Osteocyte (in vitro differentiated cells): ENCODE data around the gene IGLON5. TPM values are rescaled to one million over a fixed set of nuclear protein-coding genes. Genes with fewer than 3 reads are reported as not detected.

Source experiments
- DNase-seq: peaks from one replicate; pipeline ENCODE4 v3.0.0; 2021; ENCODE audit warnings: mixed read lengths; ENCODE audit not compliant: unreplicated experiment; ENCODE audit errors: extremely low spot score
- H3K27ac Mint-ChIP-seq: one replicate; pipeline ENCODE4 v1.8.0; 2021; ENCODE audit warnings: mild to moderate bottlenecking, mixed read lengths; ENCODE audit not compliant: unreplicated experiment
- H3K27me3 Mint-ChIP-seq: one replicate; pipeline ENCODE4 v1.8.0; 2021; ENCODE audit warnings: mixed read lengths; ENCODE audit not compliant: unreplicated experiment
- H3K36me3 Mint-ChIP-seq: one replicate; pipeline ENCODE4 v1.8.0; 2021; ENCODE audit warnings: mixed read lengths; ENCODE audit not compliant: unreplicated experiment
- H3K4me1 Mint-ChIP-seq: one replicate; pipeline ENCODE4 v1.8.0; 2021; ENCODE audit warnings: mixed read lengths; ENCODE audit not compliant: unreplicated experiment
- H3K4me3 Mint-ChIP-seq: one replicate; pipeline ENCODE4 v1.8.0; 2021; ENCODE audit warnings: mild to moderate bottlenecking, moderate library complexity, mixed read lengths; ENCODE audit not compliant: unreplicated experiment
- H3K9me3 Mint-ChIP-seq: one replicate; pipeline ENCODE4 v1.8.0; 2021; ENCODE audit warnings: mixed read lengths; ENCODE audit not compliant: unreplicated experiment
- total RNA-seq: library from RNA; stranded (reverse); gene quantifications from 2 replicates; pipeline ENCODE4 v1.2.1, GENCODE V29; 2021
- TF ChIP-seq, protein P1 (sequence below): fragments of 200-600 bp; sonication (generic); IDR thresholded peaks from 2 replicates; pipeline ENCODE4 v1.5.0; 2021; ENCODE audit warnings: antibody characterized with exemption, mild to moderate bottlenecking, moderate library complexity

The IGLON5 gene
- total RNA-seq, 1 donor from 2014 or later, result not detected

DNA sequence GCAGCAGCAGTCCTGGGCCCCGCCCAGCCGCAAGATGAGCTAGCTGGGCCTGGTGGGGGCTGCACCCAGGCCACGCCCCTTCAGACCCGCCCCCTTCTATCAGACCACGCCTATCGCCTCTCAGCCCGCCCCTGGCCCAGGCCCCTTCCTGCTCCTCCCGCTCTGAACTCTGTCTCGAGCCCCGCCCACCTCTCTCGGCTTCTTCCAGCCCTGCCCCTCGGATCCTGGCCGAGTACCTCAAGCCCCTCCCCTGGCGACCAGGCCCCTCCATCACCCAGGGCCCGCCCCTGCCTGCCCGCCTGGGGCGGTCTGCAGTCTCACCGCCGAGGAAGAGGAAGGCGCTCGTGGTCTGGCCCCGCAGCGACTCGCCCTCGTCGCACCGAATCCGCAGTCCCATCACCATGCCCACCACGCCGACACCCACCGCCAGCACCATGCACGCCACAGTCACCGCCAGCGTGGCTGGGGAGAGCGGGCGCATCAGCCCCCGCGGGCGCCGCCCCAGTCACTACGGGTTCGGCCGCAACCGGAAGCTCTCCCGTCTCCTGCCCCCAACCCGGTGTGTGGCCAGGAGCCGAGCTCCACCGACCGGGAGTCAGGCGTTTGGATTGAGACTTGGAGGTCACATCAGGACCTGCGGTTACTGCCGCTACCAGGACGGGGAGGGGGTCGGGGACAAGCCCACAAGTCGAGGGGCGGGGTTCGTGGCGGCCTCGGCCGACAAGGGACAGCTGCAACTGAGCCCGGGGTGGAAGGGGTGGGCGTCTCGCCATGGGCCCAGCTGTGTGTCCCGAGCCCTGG, 56.3 kb downstream of the IGLON5 start:
- Mint-ChIP-seq H3K9me3 (no peaks in the 10 kb centered on the region), H3K27ac (peak overlapping the region; percentile 97), H3K4me3 (peak overlapping the region; percentile 89), H3K36me3 (no peaks in the 10 kb centered on the region), H3K27me3 (no peaks in the 10 kb centered on the region), H3K4me1 (peaks cover 36% of the 10 kb centered on the region)
- TF ChIP-seq, protein P1, sequence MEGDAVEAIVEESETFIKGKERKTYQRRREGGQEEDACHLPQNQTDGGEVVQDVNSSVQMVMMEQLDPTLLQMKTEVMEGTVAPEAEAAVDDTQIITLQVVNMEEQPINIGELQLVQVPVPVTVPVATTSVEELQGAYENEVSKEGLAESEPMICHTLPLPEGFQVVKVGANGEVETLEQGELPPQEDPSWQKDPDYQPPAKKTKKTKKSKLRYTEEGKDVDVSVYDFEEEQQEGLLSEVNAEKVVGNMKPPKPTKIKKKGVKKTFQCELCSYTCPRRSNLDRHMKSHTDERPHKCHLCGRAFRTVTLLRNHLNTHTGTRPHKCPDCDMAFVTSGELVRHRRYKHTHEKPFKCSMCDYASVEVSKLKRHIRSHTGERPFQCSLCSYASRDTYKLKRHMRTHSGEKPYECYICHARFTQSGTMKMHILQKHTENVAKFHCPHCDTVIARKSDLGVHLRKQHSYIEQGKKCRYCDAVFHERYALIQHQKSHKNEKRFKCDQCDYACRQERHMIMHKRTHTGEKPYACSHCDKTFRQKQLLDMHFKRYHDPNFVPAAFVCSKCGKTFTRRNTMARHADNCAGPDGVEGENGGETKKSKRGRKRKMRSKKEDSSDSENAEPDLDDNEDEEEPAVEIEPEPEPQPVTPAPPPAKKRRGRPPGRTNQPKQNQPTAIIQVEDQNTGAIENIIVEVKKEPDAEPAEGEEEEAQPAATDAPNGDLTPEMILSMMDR, result no peak
- peak; percentile 99 for DNase-seq

DNA sequence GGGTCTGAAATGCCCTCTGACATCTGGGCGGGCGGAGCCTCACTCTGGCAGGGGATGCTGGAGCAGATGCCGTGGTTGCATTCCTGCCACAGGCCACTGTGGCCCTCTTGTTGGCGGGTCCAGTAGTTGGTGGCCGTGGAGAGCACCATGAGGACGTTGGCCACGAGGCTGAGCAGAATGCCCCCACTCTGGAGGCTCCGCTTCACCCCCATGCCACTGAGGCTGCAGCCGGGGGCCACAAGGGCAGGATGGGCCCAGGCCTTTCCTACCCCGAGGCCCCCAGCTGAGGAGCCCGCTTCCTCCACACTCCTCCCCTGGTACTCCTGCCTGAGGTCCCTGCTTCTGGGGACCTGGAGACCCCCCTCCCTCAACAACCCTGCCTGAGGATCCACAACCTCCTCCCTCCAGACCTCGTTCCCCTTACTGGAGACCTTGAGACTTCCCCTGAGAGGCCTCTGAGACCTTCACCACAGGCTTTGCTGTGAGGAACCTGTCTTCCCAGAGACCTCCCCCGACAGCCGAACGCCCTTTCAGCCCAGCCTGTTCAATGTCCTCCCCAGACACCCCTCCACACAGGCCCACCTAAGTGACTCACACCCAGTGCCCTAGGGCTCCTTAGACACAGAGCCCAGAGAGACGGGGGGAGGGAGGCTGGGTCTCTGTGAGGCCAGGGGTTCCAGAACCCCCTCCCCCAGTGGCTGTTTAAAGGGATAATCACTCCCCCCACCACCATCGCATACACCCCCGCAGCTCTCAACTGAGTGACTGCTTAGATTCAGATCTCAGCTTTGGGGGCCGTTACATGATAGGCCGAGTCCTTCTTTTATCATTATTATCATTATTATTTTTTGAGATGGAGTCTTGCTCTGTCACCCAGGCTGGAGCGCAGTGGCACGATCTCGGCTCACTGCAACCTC, 57.2 kb downstream of the IGLON5 start, which contains the start of gene CLDND2:
Gene CLDND2, minus strand, starts transcription at position 638 of the 917 bp plus-strand sequence. Its CDS starts 426 bp downstream, at position 212.
- TF ChIP-seq, protein P1, result no peak
- peak within 1 kb of the TSS; percentile 97 for H3K27ac Mint-ChIP-seq
- no peaks in the 10 kb centered on the region for H3K9me3 Mint-ChIP-seq
- peaks cover 30% of the 10 kb centered on the region for H3K4me1 Mint-ChIP-seq
- no peak for DNase-seq
- no peaks in the 10 kb centered on the region for H3K36me3 Mint-ChIP-seq
- no peaks in the 10 kb centered on the region for H3K27me3 Mint-ChIP-seq
- H3K4me3 Mint-ChIP-seq, result peak within 1 kb of the TSS; percentile 89

DNA sequence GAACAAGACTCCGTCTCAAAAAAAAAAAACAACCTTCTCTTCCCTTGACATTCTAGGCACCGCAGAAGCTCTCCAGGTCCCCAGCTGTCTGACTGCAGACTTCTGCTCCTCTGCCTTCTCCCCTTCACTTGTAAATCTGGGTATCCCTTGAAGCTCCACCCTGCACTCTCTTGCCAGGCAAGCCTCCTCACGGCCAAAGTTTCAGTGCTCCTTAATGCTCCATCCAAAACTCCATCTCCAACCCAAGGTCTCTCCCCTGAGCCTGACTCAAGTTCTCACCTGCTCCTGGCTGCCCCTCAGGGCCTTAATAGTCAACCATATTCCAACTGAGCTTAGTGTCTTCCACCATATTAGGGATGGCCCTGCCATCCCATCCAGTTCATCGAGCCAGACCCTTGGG, 58.8 kb downstream of the IGLON5 start:
- Mint-ChIP-seq H3K4me3 (no peak overlapping the region), H3K27me3 (no peaks in the 10 kb centered on the region), H3K9me3 (no peaks in the 10 kb centered on the region), H3K27ac (peak overlapping the region; percentile 16), H3K4me1 (peaks cover 18% of the 10 kb centered on the region), H3K36me3 (no peaks in the 10 kb centered on the region)
- DNase-seq, result no peak
- TF ChIP-seq, protein P1, result no peak

DNA sequence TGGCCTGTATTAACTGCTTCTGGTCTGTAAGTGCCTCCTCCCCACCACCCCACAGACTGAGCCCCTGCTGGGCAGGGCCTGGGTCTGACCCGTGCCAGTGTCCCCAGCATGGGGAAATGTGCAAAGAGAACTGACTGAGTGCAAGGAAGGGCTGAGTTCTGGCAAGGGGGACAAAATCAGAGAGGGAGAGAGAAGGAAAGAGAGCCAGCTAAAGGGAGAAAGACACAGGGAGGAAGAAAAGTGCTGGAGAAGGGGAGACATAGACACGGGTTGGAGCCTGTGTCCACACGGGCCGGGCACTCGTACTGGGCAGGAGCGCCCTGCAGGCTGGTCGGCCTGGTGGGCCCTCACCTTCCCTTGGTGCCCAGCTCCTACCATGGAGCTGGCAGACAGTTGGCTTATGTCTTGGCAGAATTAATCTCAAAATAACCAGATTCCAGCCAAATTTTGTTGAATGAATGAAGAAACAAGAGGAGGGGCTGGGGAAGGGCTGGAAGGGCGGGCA, 59.8 kb downstream of the IGLON5 start:
- no peak overlapping the region for H3K27ac Mint-ChIP-seq
- H3K27me3 Mint-ChIP-seq, result no peaks in the 10 kb centered on the region
- H3K36me3 Mint-ChIP-seq, result no peaks in the 10 kb centered on the region
- TF ChIP-seq, protein P1, result no peak
- H3K4me1 Mint-ChIP-seq, result peaks cover 14% of the 10 kb centered on the region
- no peak for DNase-seq
- H3K4me3 Mint-ChIP-seq, result no peak overlapping the region
- H3K9me3 Mint-ChIP-seq, result no peaks in the 10 kb centered on the region
